HG03378 (cell line): Measurements from ENCODE around the gene PRR15L.
"Not testable (repeated sequence)": the region's sequence is repeated elsewhere in the genome, so short reads cannot be mapped to it uniquely, and the experiment has no call there.

ENCODE experiments used
- ATAC-seq: cut with Tn5 transposase; IDR thresholded peaks from one replicate; pipeline ENCODE4 v1.9.1; 2021; ENCODE audit warnings: mild to moderate bottlenecking, moderate library complexity; ENCODE audit not compliant: unreplicated experiment

The PRR15L gene

GRCh38 chr17:47957591-47958490 is at the start of gene PRR15L:
TSS of gene PRR15L (minus strand) at chr17:47957883. CDS start at chr17:47953234, 4,649 bp downstream.
- ATAC-seq = no peak

- ATAC-seq = no peak
These were observed 49.4 kb upstream of the PRR15L start for GRCh38 chr17:48006936-48007709.

- ATAC-seq = no peak
These were observed 47.3 kb upstream of the PRR15L start for GRCh38 chr17:48004983-48005382.

- ATAC-seq = no peak
These were observed 45.9 kb upstream of the PRR15L start for GRCh38 chr17:48003417-48004151.

- no peak for ATAC-seq
These were observed 45.3 kb upstream of the PRR15L start for GRCh38 chr17:48002916-48003416.

GRCh38 chr17:48002266-48002915 is 44.7 kb upstream of the PRR15L start:
- ATAC-seq = no peak

- ATAC-seq = not testable (repeated sequence)
These were observed 44.0 kb upstream of the PRR15L start for GRCh38 chr17:48001657-48002056.

- no peak for ATAC-seq
These were observed 43.5 kb upstream of the PRR15L start for GRCh38 chr17:48001197-48001596.

GRCh38 chr17:47999582-47999981 is 41.9 kb upstream of the PRR15L start:
- no peak for ATAC-seq

GRCh38 chr17:47998044-47998443 is 40.4 kb upstream of the PRR15L start:
- ATAC-seq = no peak

GRCh38 chr17:47997586-47997985 is 39.9 kb upstream of the PRR15L start:
- ATAC-seq = no peak

GRCh38 chr17:47996201-47996600 is 38.5 kb upstream of the PRR15L start:
- ATAC-seq = no peak

GRCh38 chr17:47995241-47995935 is 37.7 kb upstream of the PRR15L start:
- no peak for ATAC-seq

GRCh38 chr17:47994724-47995123 is 37.0 kb upstream of the PRR15L start:
- no peak for ATAC-seq

GRCh38 chr17:47993964-47994363 is 36.3 kb upstream of the PRR15L start:
- ATAC-seq = no peak

GRCh38 chr17:47993031-47993564 is 35.4 kb upstream of the PRR15L start:
- no peak for ATAC-seq

GRCh38 chr17:47992216-47992615 is 34.5 kb upstream of the PRR15L start:
- ATAC-seq = no peak

GRCh38 chr17:47990962-47991731 is 33.5 kb upstream of the PRR15L start:
- no peak for ATAC-seq

- no peak for ATAC-seq
These were observed 32.0 kb upstream of the PRR15L start for GRCh38 chr17:47989700-47990099.
